Astrocyte (in vitro differentiated cells and primary cell): ENCODE results near the gene PARD6A. TPM values are rescaled to one million over a fixed set of nuclear protein-coding genes. Genes with fewer than 3 reads are reported as not detected.
A peak's percentile ranks its signal among the peaks of the same experiment; 100 is the strongest.

Experiments
- DNase-seq: peaks from one replicate; pipeline ENCODE4 v3.0.0-alpha.2; 2010; ENCODE audit warnings: low read depth
- FAIRE-seq: peaks from 2 replicates; lab custom pipeline; 2011; peaks lifted over from hg19 to GRCh38; lab: Jason Lieb, UNC
- H2AFZ ChIP-seq: 2 replicates; pipeline ENCODE4 v1.6.0; 2012; ENCODE audit warnings: low read depth, low read length, inconsistent platforms
- H3K27ac ChIP-seq: 2 replicates; pipeline ENCODE4 v1.5.1; 2011; ENCODE audit warnings: low read depth, low read length, inconsistent platforms
- H3K27me3 ChIP-seq: 2 replicates; pipeline ENCODE4 v1.6.0; 2011; ENCODE audit warnings: low read length, inconsistent platforms; ENCODE audit not compliant: insufficient read depth
- H3K36me3 ChIP-seq: 2 replicates; pipeline ENCODE4 v1.5.1; 2011; ENCODE audit warnings: low read length, inconsistent platforms; ENCODE audit not compliant: insufficient read depth
- H3K4me1 ChIP-seq: 2 replicates; pipeline ENCODE4 v1.5.1; 2011; ENCODE audit warnings: low read length, inconsistent platforms; ENCODE audit not compliant: insufficient read depth
- H3K4me2 ChIP-seq: 2 replicates; pipeline ENCODE4 v1.6.0; 2012; ENCODE audit warnings: low read length, inconsistent platforms
- H3K4me3 ChIP-seq: 2 replicates; pipeline ENCODE4 v1.5.1; 2011; ENCODE audit warnings: low read depth, mild to moderate bottlenecking, low read length, inconsistent platforms; ENCODE audit not compliant: insufficient read depth
- H3K79me2 ChIP-seq: 2 replicates; pipeline ENCODE4 v1.6.0; 2012; ENCODE audit warnings: mild to moderate bottlenecking, low read length, inconsistent platforms; ENCODE audit not compliant: insufficient read depth
- H3K9ac ChIP-seq: 2 replicates; pipeline ENCODE4 v1.6.0; 2012; ENCODE audit warnings: mild to moderate bottlenecking, low read length, inconsistent platforms
- H3K9me3 ChIP-seq: 2 replicates; pipeline ENCODE4 v1.5.1; 2012; ENCODE audit warnings: low read depth, mild to moderate bottlenecking, low read length, inconsistent platforms; ENCODE audit not compliant: insufficient read depth
- H4K20me1 ChIP-seq: 2 replicates; pipeline ENCODE4 v1.6.0; 2012; ENCODE audit warnings: low read length, inconsistent platforms; ENCODE audit not compliant: insufficient read depth
- H3K27ac Mint-ChIP-seq: one replicate; pipeline ENCODE4 v1.8.0; 2021; ENCODE audit warnings: mild to moderate bottlenecking, mixed read lengths; ENCODE audit not compliant: unreplicated experiment
- H3K27me3 Mint-ChIP-seq: one replicate; pipeline ENCODE4 v1.8.0; 2021; ENCODE audit warnings: low read depth, mixed read lengths; ENCODE audit not compliant: unreplicated experiment
- H3K36me3 Mint-ChIP-seq: one replicate; pipeline ENCODE4 v1.8.0; 2021; ENCODE audit warnings: low read depth, mixed read lengths; ENCODE audit not compliant: unreplicated experiment
- H3K4me1 Mint-ChIP-seq: one replicate; pipeline ENCODE4 v1.8.0; 2021; ENCODE audit warnings: low read depth, mixed read lengths; ENCODE audit not compliant: unreplicated experiment
- H3K4me3 Mint-ChIP-seq: one replicate; pipeline ENCODE4 v1.8.0; 2021; ENCODE audit warnings: mild to moderate bottlenecking, moderate library complexity, mixed read lengths; ENCODE audit not compliant: unreplicated experiment
- H3K9me3 Mint-ChIP-seq: one replicate; pipeline ENCODE4 v1.8.0; 2021; ENCODE audit warnings: mild to moderate bottlenecking, mixed read lengths; ENCODE audit not compliant: unreplicated experiment
- CTCF ChIP-seq: IDR thresholded peaks from 2 replicates; pipeline ENCODE4 v1.5.1; 2011; ENCODE audit warnings: low read depth, mild to moderate bottlenecking, inconsistent platforms, low read length, moderate library complexity; ENCODE audit not compliant: insufficient read depth
- EZH2 ChIP-seq: IDR thresholded peaks from 2 replicates; pipeline ENCODE4 v1.6.1; 2012; ENCODE audit warnings: mild to moderate bottlenecking, low read length, inconsistent platforms; ENCODE audit not compliant: insufficient read depth
- total RNA-seq: library from RNA; stranded (reverse); gene quantifications from 2 replicates; pipeline ENCODE4 v1.2.1, GENCODE V29; 2021

PARD6A gene
- total RNA-seq, 1 donor from 2014 or later = 1.4 TPM

DNA sequence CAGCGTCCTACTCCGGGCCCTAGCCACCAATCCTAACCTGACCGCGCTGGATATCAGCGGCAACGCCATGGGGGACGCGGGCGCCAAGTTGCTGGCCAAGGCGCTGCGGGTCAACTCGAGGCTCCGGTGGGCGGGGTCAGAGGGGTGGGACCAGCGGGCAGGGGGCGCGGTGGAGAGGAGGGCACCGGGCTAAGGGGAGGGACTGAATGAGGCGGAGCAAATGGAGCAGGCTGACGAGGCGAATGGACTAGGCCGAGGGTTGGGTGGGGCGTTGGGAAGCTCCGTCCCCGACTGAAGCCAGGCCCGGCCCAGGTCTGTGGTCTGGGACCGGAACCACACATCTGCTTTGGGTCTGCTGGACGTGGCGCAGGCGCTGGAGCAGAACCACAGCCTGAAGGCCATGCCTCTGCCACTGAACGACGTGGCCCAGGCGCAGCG lies 11.2 kb upstream of the PARD6A start:
- peaks cover 7% of the 10 kb centered on the region for H3K36me3 Mint-ChIP-seq
- Histone ChIP-seq H3K9ac (no peak overlapping the region), H2AFZ (no peak overlapping the region), H3K27ac (no peak overlapping the region), H3K79me2 (no peaks in the 10 kb centered on the region), H3K4me3 (no peak overlapping the region), H3K4me2 (no peak overlapping the region), H3K4me1 (peaks cover 7% of the 10 kb centered on the region), H3K9me3 (no peaks in the 10 kb centered on the region), H3K36me3 (no peaks in the 10 kb centered on the region), H3K27me3 (peaks cover 51% of the 10 kb centered on the region), H4K20me1 (peaks cover 18% of the 10 kb centered on the region)
- H3K4me1 Mint-ChIP-seq = peaks cover 1% of the 10 kb centered on the region
- peaks cover 45% of the 10 kb centered on the region for H3K27me3 Mint-ChIP-seq
- FAIRE-seq (no peak), DNase-seq (no peak)
- H3K4me3 Mint-ChIP-seq = no peak overlapping the region
- TF ChIP-seq CTCF = no peak
- TF ChIP-seq EZH2 = no peak
- peaks cover 5% of the 10 kb centered on the region for H3K9me3 Mint-ChIP-seq
- no peak overlapping the region for H3K27ac Mint-ChIP-seq

DNA sequence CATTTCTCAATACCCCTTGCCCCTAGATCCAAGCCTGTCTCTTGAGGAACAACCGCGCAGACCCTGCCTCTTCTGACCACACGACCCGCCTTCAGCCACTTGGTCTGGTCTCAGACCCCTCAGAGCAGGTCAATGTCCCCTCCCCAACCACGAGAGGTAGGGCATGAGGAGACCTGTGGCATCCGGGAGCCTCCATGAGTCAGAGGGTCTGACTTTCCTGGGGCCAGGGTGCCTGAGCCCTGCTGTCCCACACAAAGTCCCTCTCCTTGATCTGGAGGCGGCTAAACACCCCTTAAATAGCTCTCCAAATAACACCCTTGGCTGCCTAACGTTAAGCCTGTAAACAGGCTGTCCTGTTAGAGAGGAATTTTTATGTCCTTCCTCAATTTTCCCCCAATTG lies 10.7 kb upstream of the PARD6A start:
- H3K79me2 ChIP-seq = no peaks in the 10 kb centered on the region
- H3K9ac ChIP-seq = no peak overlapping the region
- H3K36me3 Mint-ChIP-seq = peaks cover 7% of the 10 kb centered on the region
- peaks cover 7% of the 10 kb centered on the region for H3K4me1 ChIP-seq
- no peaks in the 10 kb centered on the region for H3K36me3 ChIP-seq
- no peak overlapping the region for H2AFZ ChIP-seq
- H3K9me3 Mint-ChIP-seq = peaks cover 5% of the 10 kb centered on the region
- peaks cover 50% of the 10 kb centered on the region for H3K27me3 Mint-ChIP-seq
- no peak overlapping the region for H3K4me2 ChIP-seq
- peaks cover 50% of the 10 kb centered on the region for H3K27me3 ChIP-seq
- peaks cover 18% of the 10 kb centered on the region for H4K20me1 ChIP-seq
- TF ChIP-seq EZH2 = no peak
- TF ChIP-seq CTCF = no peak
- FAIRE-seq (no peak), DNase-seq (no peak)
- H3K4me1 Mint-ChIP-seq = peaks cover 1% of the 10 kb centered on the region
- H3K27ac Mint-ChIP-seq = no peak overlapping the region
- peak overlapping the region; percentile 66 for H3K4me3 Mint-ChIP-seq
- H3K4me3 ChIP-seq = no peak overlapping the region
- H3K27ac ChIP-seq = no peak overlapping the region
- H3K9me3 ChIP-seq = no peaks in the 10 kb centered on the region

- FAIRE-seq (no peak), DNase-seq (no peak)
- TF ChIP-seq CTCF = no peak
- no peak for TF ChIP-seq EZH2
- H3K27me3 Mint-ChIP-seq = peaks cover 54% of the 10 kb centered on the region
- H2AFZ ChIP-seq = no peak overlapping the region
- peaks cover 46% of the 10 kb centered on the region for H3K27me3 ChIP-seq
- H3K4me2 ChIP-seq = no peak overlapping the region
- H3K9me3 Mint-ChIP-seq = peaks cover 5% of the 10 kb centered on the region
- no peak overlapping the region for H3K9ac ChIP-seq
- no peaks in the 10 kb centered on the region for H3K9me3 ChIP-seq
- H3K27ac ChIP-seq = no peak overlapping the region
- no peaks in the 10 kb centered on the region for H3K79me2 ChIP-seq
- peaks cover 1% of the 10 kb centered on the region for H3K4me1 Mint-ChIP-seq
- peaks cover 23% of the 10 kb centered on the region for H4K20me1 ChIP-seq
- H3K4me3 Mint-ChIP-seq = no peak overlapping the region
- no peak overlapping the region for H3K4me3 ChIP-seq
- no peaks in the 10 kb centered on the region for H3K36me3 ChIP-seq
- peaks cover 9% of the 10 kb centered on the region for H3K36me3 Mint-ChIP-seq
- H3K4me1 ChIP-seq = peaks cover 7% of the 10 kb centered on the region
- H3K27ac Mint-ChIP-seq = no peak overlapping the region
These were observed 9.7 kb upstream of the PARD6A start for GRCh38 chr16:67651039-67651438.
